HL-60/S4 (cell line): Measurements from ENCODE around the gene RFPL2.
"Not testable (repeated sequence)": the region's sequence is repeated elsewhere in the genome, so short reads cannot be mapped to it uniquely, and the experiment has no call there.

Experiments used
- in situ Hi-C: fragments of 300-500 bp; cut with MboI; formaldehyde crosslinking; loops from 2 replicates; pipeline ENCODE4 v1.14.3; 2022; ENCODE audit warnings: low sequenced_read_pairs

Gene RFPL2

GRCh38 chr22:32175683-32176644 lies 28.9 kb downstream of the RFPL2 start:
- in situ Hi-C loops = no loop called here

GRCh38 chr22:32175115-32175514 lies 29.8 kb downstream of the RFPL2 start:
- in situ Hi-C loops = no loop called here

GRCh38 chr22:32165681-32166080 lies 39.2 kb downstream of the RFPL2 start:
- in situ Hi-C loops = no loop called here

- in situ Hi-C loops = no loop called here
Observed at GRCh38 chr22:32164075-32164860, 40.6 kb downstream of the RFPL2 start.

GRCh38 chr22:32160411-32160810 lies 44.5 kb downstream of the RFPL2 start:
- in situ Hi-C loops = not testable (repeated sequence)

GRCh38 chr22:32158712-32159533 lies 46.0 kb downstream of the RFPL2 start, which contains the start of gene C22orf42:
TSS of gene C22orf42 (minus strand) at chr22:32159303. CDS start at chr22:32159215, 88 bp downstream.
- in situ Hi-C loops = no loop called here

- in situ Hi-C loops = not testable (repeated sequence)
Observed at GRCh38 chr22:32157632-32158031, 47.2 kb downstream of the RFPL2 start.

GRCh38 chr22:32154727-32155126 lies 50.1 kb downstream of the RFPL2 start:
- in situ Hi-C loops = not testable (repeated sequence)

GRCh38 chr22:32151641-32152040 lies 53.2 kb downstream of the RFPL2 start:
- in situ Hi-C loops = not testable (repeated sequence)

GRCh38 chr22:32150647-32151046 lies 54.2 kb downstream of the RFPL2 start:
- in situ Hi-C loops = not testable (repeated sequence)

GRCh38 chr22:32148372-32148771 lies 56.5 kb downstream of the RFPL2 start:
- in situ Hi-C loops = loop anchor here (25.0 kb wide), 1 partner anchor 114 kb away; the partner anchor contains the start of gene SLC5A4

- in situ Hi-C loops = loop anchor here (25.0 kb wide), 1 partner anchor 115 kb away; the partner anchor contains the start of gene SLC5A4
Observed at GRCh38 chr22:32147128-32147527, 57.7 kb downstream of the RFPL2 start.

- in situ Hi-C loops = loop anchor here (25.0 kb wide), 1 partner anchor 118 kb away; the partner anchor contains the start of gene SLC5A4
Observed at GRCh38 chr22:32144496-32145274, 60.2 kb downstream of the RFPL2 start.

GRCh38 chr22:32142600-32142999 lies 62.3 kb downstream of the RFPL2 start:
- in situ Hi-C loops = loop anchor here (25.0 kb wide), 1 partner anchor 120 kb away; the partner anchor contains the start of gene SLC5A4

- in situ Hi-C loops = loop anchor here (25.0 kb wide), 1 partner anchor 122 kb away; the partner anchor contains the start of gene SLC5A4
Observed at GRCh38 chr22:32140688-32141087, 64.2 kb downstream of the RFPL2 start.
